ENCODE measurements around the gene PRLR.

DNA sequence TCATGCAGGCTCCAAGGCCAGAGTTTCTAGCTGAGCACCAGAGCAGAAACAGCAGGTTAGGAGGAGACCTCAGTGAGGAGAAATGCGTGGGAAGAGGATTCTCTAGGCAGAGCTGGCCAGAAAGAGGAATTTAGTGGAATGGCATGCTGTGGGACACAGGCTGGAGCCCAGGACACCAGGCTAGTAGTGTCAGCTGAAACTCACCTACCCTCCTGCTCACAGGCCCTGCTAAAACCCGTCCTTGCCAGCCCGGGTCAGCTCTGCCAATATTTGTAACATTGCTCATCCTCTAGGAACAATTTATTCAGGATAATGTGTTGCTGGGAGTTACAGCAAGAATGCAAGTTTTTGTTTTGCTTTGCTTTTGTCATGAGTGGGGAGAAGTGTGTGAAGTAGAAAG lies 142.3 kb downstream of the PRLR start:
- TF ChIP-seq, protein P1, sequence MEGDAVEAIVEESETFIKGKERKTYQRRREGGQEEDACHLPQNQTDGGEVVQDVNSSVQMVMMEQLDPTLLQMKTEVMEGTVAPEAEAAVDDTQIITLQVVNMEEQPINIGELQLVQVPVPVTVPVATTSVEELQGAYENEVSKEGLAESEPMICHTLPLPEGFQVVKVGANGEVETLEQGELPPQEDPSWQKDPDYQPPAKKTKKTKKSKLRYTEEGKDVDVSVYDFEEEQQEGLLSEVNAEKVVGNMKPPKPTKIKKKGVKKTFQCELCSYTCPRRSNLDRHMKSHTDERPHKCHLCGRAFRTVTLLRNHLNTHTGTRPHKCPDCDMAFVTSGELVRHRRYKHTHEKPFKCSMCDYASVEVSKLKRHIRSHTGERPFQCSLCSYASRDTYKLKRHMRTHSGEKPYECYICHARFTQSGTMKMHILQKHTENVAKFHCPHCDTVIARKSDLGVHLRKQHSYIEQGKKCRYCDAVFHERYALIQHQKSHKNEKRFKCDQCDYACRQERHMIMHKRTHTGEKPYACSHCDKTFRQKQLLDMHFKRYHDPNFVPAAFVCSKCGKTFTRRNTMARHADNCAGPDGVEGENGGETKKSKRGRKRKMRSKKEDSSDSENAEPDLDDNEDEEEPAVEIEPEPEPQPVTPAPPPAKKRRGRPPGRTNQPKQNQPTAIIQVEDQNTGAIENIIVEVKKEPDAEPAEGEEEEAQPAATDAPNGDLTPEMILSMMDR (IDR thresholded peaks at IDR 0.05), result no peak
- no peak for TF ChIP-seq POLR2AphosphoS5 (IDR thresholded peaks at IDR 0.05; ENCODE audit: insufficient read depth in 1 of 2, low read depth in 1 of 2)
- no peak for TF ChIP-seq POLR2A (IDR thresholded peaks at IDR 0.05)
